KG1 (cell line): Measurements from ENCODE around the gene PJVK.

ENCODE experiments used
- DNase-seq: peaks from one replicate; lab custom pipeline; 2025; lab: John Stamatoyannopoulos, UW

The PJVK gene

GRCh38 chr2:178482437-178482836 lies 31.3 kb downstream of the PJVK start:
- DNase-seq: no peak

- DNase-seq: no peak
Measured at GRCh38 chr2:178484245-178485041, 33.3 kb downstream of the PJVK start.

GRCh38 chr2:178485356-178485755 lies 34.2 kb downstream of the PJVK start:
- DNase-seq: no peak

GRCh38 chr2:178491612-178492011 lies 40.4 kb downstream of the PJVK start:
- DNase-seq: no peak

- no peak for DNase-seq
Measured at GRCh38 chr2:178496049-178496448, 44.9 kb downstream of the PJVK start.

- no peak for DNase-seq
Measured at GRCh38 chr2:178498137-178498536, 47.0 kb downstream of the PJVK start.

GRCh38 chr2:178499640-178500039 lies 48.5 kb downstream of the PJVK start:
- no peak for DNase-seq

GRCh38 chr2:178502751-178503150 lies 51.6 kb downstream of the PJVK start:
- no peak for DNase-seq

- no peak for DNase-seq
Measured at GRCh38 chr2:178506101-178506500, 54.9 kb downstream of the PJVK start.

- no peak for DNase-seq
Measured at GRCh38 chr2:178506524-178506923, 55.3 kb downstream of the PJVK start.

- DNase-seq: no peak
Measured at GRCh38 chr2:178506949-178507348, 55.8 kb downstream of the PJVK start.

- no peak for DNase-seq
Measured at GRCh38 chr2:178508646-178509045, 57.5 kb downstream of the PJVK start.

- no peak for DNase-seq
Measured at GRCh38 chr2:178510384-178510783, 59.2 kb downstream of the PJVK start.
